Testis (tissue), 2 donors: ENCODE data around the gene LRRC27.

Source experiments
- CTCF ChIP-seq, 3 experiments: fragments of 450-650 bp in 2 of 3; fragments of 200-600 bp in 1 of 3; sonication (generic) in 1 of 3; IDR thresholded peaks; one replicate each; pipeline ENCODE4 v1.5.1; 2016 to 2019; ENCODE audit warnings: antibody characterized with exemption in 3 of 3, mild to moderate bottlenecking in 2 of 3, moderate library complexity in 1 of 3
- POLR2A ChIP-seq: fragments of 450-650 bp; IDR thresholded peaks from one replicate; pipeline ENCODE4 v1.6.1; 2017; ENCODE audit warnings: antibody characterized with exemption, mild to moderate bottlenecking, moderate library complexity

- TF ChIP-seq CTCF (IDR thresholded peaks at IDR 0.05): no peak
- TF ChIP-seq POLR2A: no peak
Observed at GRCh38 chr10:132421847-132422751, 90.1 kb downstream of the LRRC27 start.
